Colonic mucosa (tissue), 4 donors: ENCODE results near the gene ATP13A3. TPM values are rescaled to one million over a fixed set of nuclear protein-coding genes. Genes with fewer than 3 reads are reported as not detected.

Experiments used
- DNase-seq: peaks from one replicate; pipeline ENCODE4 v3.0.0-alpha.2; 2020
- H3K27ac ChIP-seq: fragments of 200-600 bp; one replicate; pipeline ENCODE4 v1.8.0; 2021
- H3K27me3 ChIP-seq: fragments of 200-600 bp; one replicate; pipeline ENCODE4 v1.8.0; 2021
- H3K36me3 ChIP-seq: fragments of 200-600 bp; one replicate; pipeline ENCODE4 v1.8.0; 2021
- H3K4me1 ChIP-seq: fragments of 200-600 bp; one replicate; pipeline ENCODE4 v1.8.0; 2021; ENCODE audit warnings: mild to moderate bottlenecking
- H3K4me3 ChIP-seq: fragments of 200-600 bp; one replicate; pipeline ENCODE4 v1.8.0; 2021
- H3K9ac ChIP-seq, 2 donors: one replicate each; pipeline ENCODE4 v1.7.0; 2013; ENCODE audit warnings: control low read depth in 2 of 2, low read depth in 2 of 2, low read length in 2 of 2
- H3K9me3 ChIP-seq: fragments of 200-600 bp; one replicate; pipeline ENCODE4 v1.8.0; 2021
- CTCF ChIP-seq: fragments of 200-600 bp; IDR thresholded peaks from one replicate; pipeline ENCODE4 v1.8.0; 2022; ENCODE audit warnings: antibody characterized with exemption, mild to moderate bottlenecking
- intact Hi-C: fragments of 100-400 bp; cut with DNase I; formaldehyde crosslinking; loops from one replicate; pipeline ENCODE4 v1.14.1; 2022
- total RNA-seq, 2 donors: library from RNA; stranded (reverse); fragmentation: NEBNext Ultra II Directional in 1 of 2; extraction: Animal tissue kit (Norgen Biotek cat#: 25700) in 1 of 2; gene quantifications; one replicate each; pipeline ENCODE4 v1.2.1, GENCODE V29; 2021
- donor health status: healthy.
- donor health status: DM: no; HTN: no; CAD: no.
- donor health status: DM: no; HTN: no; CAD: no.

The ATP13A3 gene
- total RNA-seq, 2 donors from 2014 or later: 86.0 to 89.8 TPM

GRCh38 chr3:194450341-194450740 is 36.5 kb downstream of the ATP13A3 start:
- Histone ChIP-seq H3K36me3 (peaks cover 11% of the 10 kb centered on the region), H3K9ac (no peak overlapping the region), H3K9me3 (no peaks in the 10 kb centered on the region), H3K4me1 (no peaks in the 10 kb centered on the region), H3K27me3 (no peaks in the 10 kb centered on the region), H3K4me3 (no peak overlapping the region), H3K27ac (no peak overlapping the region)
- intact Hi-C loops: no loop called here
- no peak for TF ChIP-seq CTCF
- DNase-seq: no peak

- Histone ChIP-seq H3K36me3 (peaks cover 11% of the 10 kb centered on the region), H3K9me3 (no peaks in the 10 kb centered on the region), H3K9ac (no peak overlapping the region), H3K4me1 (no peaks in the 10 kb centered on the region), H3K27ac (no peak overlapping the region), H3K4me3 (no peak overlapping the region), H3K27me3 (no peaks in the 10 kb centered on the region)
- TF ChIP-seq CTCF: no peak
- DNase-seq: no peak
- intact Hi-C loops: no loop called here
These were observed 36.9 kb downstream of the ATP13A3 start for GRCh38 chr3:194449913-194450312.

GRCh38 chr3:194447657-194448056 is 39.1 kb downstream of the ATP13A3 start:
- intact Hi-C loops: no loop called here
- H3K36me3 ChIP-seq: peaks cover 3% of the 10 kb centered on the region
- H3K9me3 ChIP-seq: no peaks in the 10 kb centered on the region
- H3K4me1 ChIP-seq: no peaks in the 10 kb centered on the region
- TF ChIP-seq CTCF: no peak
- H3K27ac ChIP-seq: no peak overlapping the region
- DNase-seq: no peak
- no peak overlapping the region for H3K4me3 ChIP-seq
- no peaks in the 10 kb centered on the region for H3K27me3 ChIP-seq
- H3K9ac ChIP-seq: no peak overlapping the region

GRCh38 chr3:194447161-194447560 is 39.6 kb downstream of the ATP13A3 start:
- H3K27me3 ChIP-seq: no peaks in the 10 kb centered on the region
- H3K36me3 ChIP-seq: peaks cover 3% of the 10 kb centered on the region
- no peak overlapping the region for H3K4me3 ChIP-seq
- no peak for DNase-seq
- no peaks in the 10 kb centered on the region for H3K4me1 ChIP-seq
- no peak overlapping the region for H3K27ac ChIP-seq
- no peak for TF ChIP-seq CTCF
- H3K9ac ChIP-seq: no peak overlapping the region
- intact Hi-C loops: no loop called here
- H3K9me3 ChIP-seq: no peaks in the 10 kb centered on the region

GRCh38 chr3:194446754-194447153 is 40.0 kb downstream of the ATP13A3 start:
- H3K27me3 ChIP-seq: no peaks in the 10 kb centered on the region
- H3K36me3 ChIP-seq: peaks cover 3% of the 10 kb centered on the region
- DNase-seq: no peak
- H3K9ac ChIP-seq: no peak overlapping the region
- no peak overlapping the region for H3K4me3 ChIP-seq
- H3K4me1 ChIP-seq: no peaks in the 10 kb centered on the region
- no peak overlapping the region for H3K27ac ChIP-seq
- intact Hi-C loops: no loop called here
- no peak for TF ChIP-seq CTCF
- H3K9me3 ChIP-seq: no peaks in the 10 kb centered on the region

- Histone ChIP-seq H3K9me3 (no peaks in the 10 kb centered on the region), H3K27ac (no peak overlapping the region), H3K36me3 (peaks cover 3% of the 10 kb centered on the region), H3K9ac (no peak overlapping the region), H3K4me3 (no peak overlapping the region), H3K4me1 (no peaks in the 10 kb centered on the region), H3K27me3 (no peaks in the 10 kb centered on the region)
- TF ChIP-seq CTCF: no peak
- intact Hi-C loops: no loop called here
- DNase-seq: no peak
These were observed 40.6 kb downstream of the ATP13A3 start for GRCh38 chr3:194446172-194446571.
